ENCODE results near the gene RTF2. TPM values are rescaled to one million over a fixed set of nuclear protein-coding genes. Genes with fewer than 3 reads are reported as not detected.

RTF2 gene
- polyA plus RNA-seq, 2 of the 4 experiments (the other 2 are of a cell fraction): 102 to 115 TPM

DNA sequence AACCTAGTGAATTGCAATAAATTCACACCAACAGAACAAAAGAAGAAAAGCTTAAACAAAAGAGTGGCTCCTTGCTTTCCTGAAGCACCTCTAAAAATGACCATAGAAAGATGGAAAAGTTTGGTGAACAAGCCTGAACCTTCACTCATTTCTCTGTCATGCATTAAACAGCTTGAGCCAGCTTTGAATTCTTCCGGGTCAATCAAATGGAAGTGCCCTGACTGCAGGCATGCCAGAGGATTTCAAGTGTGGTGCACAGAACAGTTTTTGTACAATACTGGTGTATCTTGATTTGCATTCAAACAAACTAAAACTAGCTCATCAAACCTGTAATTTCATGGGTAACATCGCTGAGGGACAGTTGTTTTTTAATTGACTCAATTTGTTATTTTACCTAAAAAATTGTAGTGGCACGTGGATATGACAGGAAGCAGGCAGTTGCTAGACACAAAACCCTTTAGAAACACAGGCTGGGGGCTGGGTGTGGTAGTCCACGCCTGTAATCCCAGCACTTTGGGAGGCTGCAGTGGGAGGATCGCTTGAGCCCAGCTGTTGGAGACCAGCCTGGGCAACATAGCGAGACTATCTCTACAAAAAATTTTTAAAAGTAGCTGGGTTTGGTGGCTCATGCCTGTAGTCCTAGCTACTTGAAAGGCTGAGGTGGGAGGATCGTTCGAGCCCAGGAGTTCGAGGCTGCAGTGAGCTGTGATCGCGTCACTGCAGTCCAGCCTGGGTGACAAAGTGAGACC is 47.3 kb upstream of the RTF2 start (continued):
- TF ChIP-seq PHF8 (IDR thresholded peaks at IDR 0.05; ENCODE audit: borderline replicate concordance, low read depth) (no peak), JUN (IDR thresholded peaks at IDR 0.05) (no peak), SMC3 (IDR thresholded peaks at IDR 0.05) (no peak), CHD2 (IDR thresholded peaks at IDR 0.05; ENCODE audit: low read length, partially characterized antibody) (no peak)

DNA sequence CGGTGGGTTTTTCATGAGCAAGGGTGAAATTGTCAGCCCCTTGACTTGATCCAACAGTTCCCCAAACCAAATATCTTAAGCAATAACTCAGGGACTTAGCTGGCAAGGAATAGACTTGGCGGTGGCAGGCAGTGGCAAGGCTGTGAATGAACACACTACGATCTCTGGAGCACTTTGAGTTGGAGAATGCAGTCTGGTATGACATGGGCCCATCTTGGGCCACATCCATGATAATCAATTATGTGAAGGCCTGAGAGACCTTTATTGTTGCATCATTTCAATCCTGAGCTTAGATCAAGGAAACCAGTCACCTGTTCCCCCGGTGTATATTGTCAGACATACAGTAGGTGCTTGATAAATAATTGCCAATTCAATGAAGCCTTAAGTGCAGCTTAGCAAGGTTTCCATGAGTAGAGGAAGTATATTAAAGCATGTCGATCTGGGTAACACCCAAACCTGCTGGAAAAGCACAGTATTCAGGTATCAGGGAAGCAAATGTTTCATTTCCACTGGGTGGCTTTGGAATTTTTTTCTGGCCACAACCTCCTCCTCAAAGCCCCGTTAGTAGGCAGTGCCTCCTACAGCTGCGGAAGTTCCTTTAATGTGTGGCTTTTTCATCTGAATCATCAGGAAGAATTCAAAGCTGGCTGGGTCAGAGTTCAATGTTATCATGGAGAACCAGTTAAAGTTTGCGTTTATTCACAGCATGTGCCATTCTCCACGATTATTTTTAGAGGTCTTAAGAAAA is 46.2 kb upstream of the RTF2 start:
- POLR2A ChIA-PET: interaction anchor here (0.8 to 1.0 kb wide), 2 partner anchors 46 to 219 kb away, joined by 3 to 5 read pairs; partner anchors contain the start of gene RTF2
- TF ChIP-seq HOXB13 (CRISPR knock-in tag; IDR thresholded peaks at IDR 0.05; ENCODE audit: low read depth) (no peak), GATA3 (IDR thresholded peaks at IDR 0.05; ENCODE audit: borderline replicate concordance) (no peak), ZNF302 (CRISPR knock-in tag; IDR thresholded peaks at IDR 0.05) (no peak), EP300 (IDR thresholded peaks at IDR 0.05) (no peak), FOSL2 (IDR thresholded peaks at IDR 0.05) (no peak), FOSL2 (CRISPR knock-in tag; IDR thresholded peaks at IDR 0.05) (no peak), CBX8 (IDR thresholded peaks at IDR 0.05) (no peak), ZC3H11A (IDR thresholded peaks at IDR 0.05) (no peak), POLR2AphosphoS2 (conservative IDR thresholded peaks at IDR 0.05; ENCODE audit: low read length) (no peak), CEBPB (IDR thresholded peaks at IDR 0.05) (no peak), POLR2A (IDR thresholded peaks at IDR 0.05; ENCODE audit: low read length) (no peak), JUN (IDR thresholded peaks at IDR 0.05) (no peak), KDM1A (IDR thresholded peaks at IDR 0.05; ENCODE audit: low read depth) (no peak), HDAC2 (IDR thresholded peaks at IDR 0.05) (no peak), SMC3 (IDR thresholded peaks at IDR 0.05) (no peak), CHD2 (IDR thresholded peaks at IDR 0.05; ENCODE audit: low read length, partially characterized antibody) (no peak), RAD21 (conservative IDR thresholded peaks at IDR 0.05 in 1 of 2, IDR thresholded peaks at IDR 0.05 in 1 of 2) (no peak)
- TF ChIP-seq, protein P1, sequence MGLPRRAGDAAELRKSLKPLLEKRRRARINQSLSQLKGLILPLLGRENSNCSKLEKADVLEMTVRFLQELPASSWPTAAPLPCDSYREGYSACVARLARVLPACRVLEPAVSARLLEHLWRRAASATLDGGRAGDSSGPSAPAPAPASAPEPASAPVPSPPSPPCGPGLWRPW (IDR thresholded peaks at IDR 0.05): no peak
- TF ChIP-seq, protein P2, sequence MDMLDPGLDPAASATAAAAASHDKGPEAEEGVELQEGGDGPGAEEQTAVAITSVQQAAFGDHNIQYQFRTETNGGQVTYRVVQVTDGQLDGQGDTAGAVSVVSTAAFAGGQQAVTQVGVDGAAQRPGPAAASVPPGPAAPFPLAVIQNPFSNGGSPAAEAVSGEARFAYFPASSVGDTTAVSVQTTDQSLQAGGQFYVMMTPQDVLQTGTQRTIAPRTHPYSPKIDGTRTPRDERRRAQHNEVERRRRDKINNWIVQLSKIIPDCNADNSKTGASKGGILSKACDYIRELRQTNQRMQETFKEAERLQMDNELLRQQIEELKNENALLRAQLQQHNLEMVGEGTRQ (IDR thresholded peaks at IDR 0.05): no peak
- TF ChIP-seq, protein P3, sequence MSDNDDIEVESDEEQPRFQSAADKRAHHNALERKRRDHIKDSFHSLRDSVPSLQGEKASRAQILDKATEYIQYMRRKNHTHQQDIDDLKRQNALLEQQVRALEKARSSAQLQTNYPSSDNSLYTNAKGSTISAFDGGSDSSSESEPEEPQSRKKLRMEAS (IDR thresholded peaks at IDR 0.05): no peak
- TF ChIP-seq, protein P4, sequence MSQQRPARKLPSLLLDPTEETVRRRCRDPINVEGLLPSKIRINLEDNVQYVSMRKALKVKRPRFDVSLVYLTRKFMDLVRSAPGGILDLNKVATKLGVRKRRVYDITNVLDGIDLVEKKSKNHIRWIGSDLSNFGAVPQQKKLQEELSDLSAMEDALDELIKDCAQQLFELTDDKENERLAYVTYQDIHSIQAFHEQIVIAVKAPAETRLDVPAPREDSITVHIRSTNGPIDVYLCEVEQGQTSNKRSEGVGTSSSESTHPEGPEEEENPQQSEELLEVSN (IDR thresholded peaks at IDR 0.05; ENCODE audit: borderline replicate concordance, low read depth): no peak
- Histone ChIP-seq H3K4me2 (peak overlapping the region; percentile 60), H3K9me3 (no peaks in the 10 kb centered on the region), H3K27ac (peak overlapping the region in 1 of 2 experiments; percentile 60; a peak in 4 of 6 replicates), H3K4me3 (no peak overlapping the region), H3K4me1 (peaks cover 13% of the 10 kb centered on the region; the same call in 2 of the 3 replicates)
- no peak for FAIRE-seq
- WGBS (ENCODE audit: missing lambda C conversion rate): 58% methylated on average over 9 of the region's 9 CpGs
- ATAC-seq: peak; percentile 43 to 64; a peak in 4 of 6 replicates
- CTCF ChIA-PET: interaction anchor here (1.0 to 1.2 kb wide), 4 partner anchors 10 to 22 kb away, joined by 3 to 5 read pairs (median 3); partner anchors contain the start of gene CASS4
- DNase-seq (ENCODE audit: low read depth in 1 of 2, low spot score in 1 of 2): peak; percentile 21 to 24

DNA sequence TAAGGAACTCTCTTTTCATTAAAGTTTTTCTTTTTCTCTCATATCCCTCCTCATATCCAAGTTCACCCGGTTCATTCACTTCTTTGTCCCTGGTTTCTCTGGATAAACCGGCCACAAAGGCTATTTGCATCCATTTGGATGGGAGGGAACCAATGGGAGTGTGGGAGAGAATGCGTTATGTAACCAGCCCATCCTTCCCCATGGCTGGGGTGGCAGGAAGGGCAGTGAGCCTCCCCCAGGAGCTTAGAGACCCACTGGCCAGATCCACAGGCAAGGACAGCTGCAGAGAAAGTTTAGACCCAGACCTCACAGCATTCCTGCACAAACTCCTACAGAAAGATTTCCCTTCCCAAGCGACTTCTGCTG is 45.6 kb upstream of the RTF2 start:
- FAIRE-seq (no peak), DNase-seq (ENCODE audit: low read depth in 1 of 2, low spot score in 1 of 2) (no peak), ATAC-seq (no peak)
- ChIA-PET POLR2A (interaction anchor here (0.8 to 1.0 kb wide), 2 partner anchors 46 to 220 kb away, joined by 3 to 5 read pairs; partner anchors contain the start of gene RTF2), CTCF (interaction anchor here (1.0 to 1.2 kb wide), 4 partner anchors 10 to 22 kb away, joined by 3 to 5 read pairs (median 3); partner anchors contain the start of gene CASS4)
- TF ChIP-seq, protein P4 (IDR thresholded peaks at IDR 0.05; ENCODE audit: borderline replicate concordance, low read depth): no peak
- TF ChIP-seq POLR2A (IDR thresholded peaks at IDR 0.05; ENCODE audit: low read length) (no peak), CEBPB (IDR thresholded peaks at IDR 0.05) (no peak), ZNF302 (CRISPR knock-in tag; IDR thresholded peaks at IDR 0.05) (no peak)
- TF ChIP-seq, protein P3 (IDR thresholded peaks at IDR 0.05): no peak
- Histone ChIP-seq H3K9me3 (no peaks in the 10 kb centered on the region), H3K27ac (peak overlapping the region in 1 of 2 experiments; percentile 60; a peak in 3 of 6 replicates), H3K4me2 (peak overlapping the region; percentile 60), H3K4me1 (peaks cover 13% of the 10 kb centered on the region; the same call in 2 of the 3 replicates), H3K4me3 (no peak overlapping the region)
- WGBS (ENCODE audit: missing lambda C conversion rate): 78% methylated on average over 4 of the region's 4 CpGs

Measured in A549 (cell line).